ENCODE measurements around the gene TTC39A.

Gene TTC39A

GRCh38 chr1:51330331-51331201, at the start of gene TTC39A:
Gene TTC39A, minus strand, starts transcription at chr1:51330562. Its CDS starts 85 bp downstream, at chr1:51330477.
- no peak for DNase-seq (ENCODE audit: low read depth)

GRCh38 chr1:51378871-51379270, 48.5 kb upstream of the TTC39A start:
- DNase-seq (ENCODE audit: low read depth) = no peak

- DNase-seq (ENCODE audit: low read depth) = no peak
These were observed 43.5 kb upstream of the TTC39A start for GRCh38 chr1:51373898-51374297.

- no peak for DNase-seq (ENCODE audit: low read depth)
These were observed 42.2 kb upstream of the TTC39A start for GRCh38 chr1:51372561-51372960.

- DNase-seq (ENCODE audit: low read depth) = no peak
These were observed 38.8 kb upstream of the TTC39A start for GRCh38 chr1:51369171-51369570.

GRCh38 chr1:51365774-51366173, 35.4 kb upstream of the TTC39A start:
- DNase-seq (ENCODE audit: low read depth) = no peak

- DNase-seq (ENCODE audit: low read depth) = no peak
These were observed 29.5 kb upstream of the TTC39A start for GRCh38 chr1:51359879-51360278.

GRCh38 chr1:51355382-51355781, 25.0 kb upstream of the TTC39A start:
- no peak for DNase-seq (ENCODE audit: low read depth)

- no peak for DNase-seq (ENCODE audit: low read depth)
These were observed 24.1 kb upstream of the TTC39A start for GRCh38 chr1:51354416-51354815.

- no peak for DNase-seq (ENCODE audit: low read depth)
These were observed 21.5 kb upstream of the TTC39A start for GRCh38 chr1:51351907-51352306.

- no peak for DNase-seq (ENCODE audit: low read depth)
These were observed 19.5 kb upstream of the TTC39A start for GRCh38 chr1:51349862-51350261.

GRCh38 chr1:51348147-51348527, 17.8 kb upstream of the TTC39A start:
- DNase-seq (ENCODE audit: low read depth) = no peak

GRCh38 chr1:51347398-51348146, 17.2 kb upstream of the TTC39A start:
- no peak for DNase-seq (ENCODE audit: low read depth)

- DNase-seq (ENCODE audit: low read depth) = no peak
These were observed 16.0 kb upstream of the TTC39A start for GRCh38 chr1:51346086-51346942.

GRCh38 chr1:51345300-51345687, 14.9 kb upstream of the TTC39A start:
- no peak for DNase-seq (ENCODE audit: low read depth)

- DNase-seq (ENCODE audit: low read depth) = no peak
These were observed 14.4 kb upstream of the TTC39A start for GRCh38 chr1:51344602-51345299.

GRCh38 chr1:51344276-51344601, 13.9 kb upstream of the TTC39A start:
- DNase-seq (ENCODE audit: low read depth) = no peak

- no peak for DNase-seq (ENCODE audit: low read depth)
These were observed 13.3 kb upstream of the TTC39A start for GRCh38 chr1:51343624-51344023.

- DNase-seq (ENCODE audit: low read depth) = no peak
These were observed 12.3 kb upstream of the TTC39A start for GRCh38 chr1:51342591-51343206.

- DNase-seq (ENCODE audit: low read depth) = no peak
These were observed 11.6 kb upstream of the TTC39A start for GRCh38 chr1:51341876-51342496.

GRCh38 chr1:51340380-51340779, 10.0 kb upstream of the TTC39A start:
- DNase-seq (ENCODE audit: low read depth) = no peak

Measured in iris pigment epithelial cell (primary cell).